GM19468 (cell line): Measurements from ENCODE around the gene TMPRSS3.

ENCODE experiments used
- ATAC-seq: cut with Tn5 transposase; IDR thresholded peaks from one replicate; pipeline ENCODE4 v1.9.1; 2021; ENCODE audit warnings: mild to moderate bottlenecking, moderate library complexity, moderate number of reproducible peaks; ENCODE audit not compliant: unreplicated experiment; ENCODE audit errors: extremely low read depth

Gene TMPRSS3

GRCh38 chr21:42395905-42396651 lies at the start of gene TMPRSS3:
Gene TMPRSS3, minus strand, starts transcription at chr21:42396052. Its CDS starts 635 bp downstream, at chr21:42395417.
- ATAC-seq, result no peak

GRCh38 chr21:42445311-42445710 lies 49.5 kb upstream of the TMPRSS3 start:
- ATAC-seq, result no peak

- ATAC-seq, result no peak
Observed at GRCh38 chr21:42444745-42445059, 48.9 kb upstream of the TMPRSS3 start.

- no peak for ATAC-seq
Observed at GRCh38 chr21:42443876-42444744, 48.3 kb upstream of the TMPRSS3 start.

- no peak for ATAC-seq
Observed at GRCh38 chr21:42443181-42443785, 47.4 kb upstream of the TMPRSS3 start.

GRCh38 chr21:42441963-42442362 lies 46.1 kb upstream of the TMPRSS3 start:
- no peak for ATAC-seq

- no peak for ATAC-seq
Observed at GRCh38 chr21:42440187-42440792, 44.4 kb upstream of the TMPRSS3 start.

- ATAC-seq, result no peak
Observed at GRCh38 chr21:42439284-42440186, 43.7 kb upstream of the TMPRSS3 start.

- no peak for ATAC-seq
Observed at GRCh38 chr21:42438316-42439205, 42.7 kb upstream of the TMPRSS3 start.

- no peak for ATAC-seq
Observed at GRCh38 chr21:42437786-42438185, 41.9 kb upstream of the TMPRSS3 start.

GRCh38 chr21:42436914-42437313 lies 41.1 kb upstream of the TMPRSS3 start:
- no peak for ATAC-seq

- ATAC-seq, result no peak
Observed at GRCh38 chr21:42435833-42436232, 40.0 kb upstream of the TMPRSS3 start.

- ATAC-seq, result no peak
Observed at GRCh38 chr21:42435401-42435800, 39.5 kb upstream of the TMPRSS3 start.

- ATAC-seq, result no peak
Observed at GRCh38 chr21:42434884-42435283, 39.0 kb upstream of the TMPRSS3 start.

GRCh38 chr21:42433946-42434551 lies 38.2 kb upstream of the TMPRSS3 start:
- ATAC-seq, result no peak

- no peak for ATAC-seq
Observed at GRCh38 chr21:42432695-42433094, 36.8 kb upstream of the TMPRSS3 start.

GRCh38 chr21:42431196-42431595 lies 35.3 kb upstream of the TMPRSS3 start:
- no peak for ATAC-seq

GRCh38 chr21:42430521-42430920 lies 34.7 kb upstream of the TMPRSS3 start:
- ATAC-seq, result no peak
